Activated CD8-positive, alpha-beta memory T cell treated with anti-CD3 and anti-CD28 coated beads, Interleukin-2, amount 50 U/mL, for 1 hour (primary cell): ENCODE results near the gene ANTXR2.

ENCODE experiments used
- DNase-seq: peaks from one replicate; pipeline ENCODE4 v3.0.0-alpha.2; 2020; ENCODE audit errors: extremely low read depth

The ANTXR2 gene

DNA sequence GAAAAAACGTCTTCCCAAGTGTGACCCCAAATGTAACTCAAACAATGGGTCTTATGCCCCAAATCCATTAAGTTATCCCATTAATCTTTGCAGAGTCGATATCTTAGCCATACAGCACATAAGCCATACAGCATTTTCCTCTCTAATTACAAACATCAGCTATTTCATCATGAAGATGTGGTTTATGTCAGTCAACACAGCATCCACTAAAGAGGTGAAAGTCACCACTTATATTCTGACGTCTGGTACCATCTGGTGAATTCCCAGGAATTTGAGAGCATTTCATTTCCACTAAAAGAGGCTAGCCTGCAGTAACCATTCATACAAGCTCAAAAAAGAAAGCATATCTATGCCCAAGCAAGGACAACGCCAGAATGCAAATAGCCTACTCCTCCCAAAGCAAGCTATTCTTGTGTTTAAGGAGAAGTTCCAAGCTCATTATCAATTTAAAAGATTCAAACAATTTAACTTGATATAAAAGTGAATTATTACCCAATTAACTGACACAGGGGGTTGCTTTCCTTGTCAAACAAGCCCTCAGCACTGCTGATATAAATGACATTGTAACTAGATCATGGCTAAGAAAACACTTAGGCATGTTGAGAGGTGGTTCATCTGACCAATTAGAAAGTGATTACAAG is 203.3 kb downstream of the ANTXR2 start:
- no peak for DNase-seq

DNA sequence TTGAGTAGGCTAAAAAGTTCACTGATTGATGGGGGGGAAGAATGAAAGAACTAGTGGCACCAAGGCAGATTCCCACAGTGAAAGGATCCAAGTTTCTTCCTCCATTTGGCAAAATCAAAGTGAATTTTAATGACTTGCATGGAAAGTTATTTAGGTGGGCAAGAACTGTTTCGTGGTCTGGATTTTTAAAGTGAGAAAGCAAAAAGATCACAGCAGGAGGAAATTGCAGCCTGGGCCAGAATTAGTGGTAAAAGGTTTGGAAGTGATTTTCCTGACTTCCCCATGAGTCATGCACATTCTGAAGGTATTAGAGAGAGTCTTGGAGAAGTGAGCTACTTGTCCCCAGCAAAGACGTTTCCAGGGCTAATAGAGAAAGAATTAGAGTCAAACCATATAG is 207.8 kb downstream of the ANTXR2 start:
- DNase-seq, result no peak

DNA sequence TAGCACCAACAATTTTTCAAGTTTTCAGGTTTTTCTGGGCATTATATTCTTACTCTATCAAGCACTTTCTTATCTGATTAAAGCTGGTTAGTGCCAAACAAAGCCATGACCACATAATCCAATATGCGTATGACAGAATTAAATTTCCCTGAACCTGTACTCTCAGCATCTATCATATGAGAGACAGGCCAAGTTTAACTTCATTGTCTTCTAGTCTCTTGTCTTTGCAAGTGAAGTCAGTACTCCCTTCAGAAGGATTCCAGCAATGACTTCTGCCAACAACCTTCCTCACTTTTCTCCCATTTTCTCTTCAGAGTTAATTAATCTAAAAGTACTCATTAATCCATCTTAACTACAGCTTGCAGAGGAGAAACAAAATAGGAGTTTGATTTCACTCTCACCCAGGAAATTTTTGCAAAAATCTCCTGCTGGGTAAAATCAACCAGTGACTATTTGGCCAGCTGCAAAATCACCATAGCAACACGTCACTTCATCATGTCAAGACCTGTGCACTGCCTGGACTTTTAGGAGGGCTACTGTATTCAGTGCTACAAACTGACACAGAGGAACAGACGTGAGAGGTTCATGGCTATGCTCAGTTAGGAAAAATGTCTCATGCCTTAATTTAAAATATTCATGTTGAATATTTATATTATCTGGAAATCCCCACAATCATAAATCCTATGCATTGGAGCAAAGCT is 208.4 kb downstream of the ANTXR2 start:
- no peak for DNase-seq

DNA sequence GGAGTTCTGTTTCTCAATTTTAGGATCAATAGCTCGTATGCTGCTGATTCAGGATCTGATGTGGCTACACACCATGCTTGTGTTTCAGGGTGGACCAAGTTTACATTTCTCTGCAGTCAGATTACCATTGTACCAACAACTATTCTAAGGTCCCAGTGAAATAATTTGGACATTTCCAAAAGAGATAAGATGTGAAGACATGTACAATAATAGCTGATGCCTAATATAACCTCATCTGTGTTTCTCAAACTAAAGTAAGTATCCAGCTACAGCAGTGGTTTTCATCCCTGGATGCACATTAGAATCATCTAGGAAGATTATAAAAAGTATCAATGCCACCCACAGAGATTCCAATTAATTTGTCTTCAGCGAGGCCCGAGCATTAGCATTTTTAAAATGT is 209.7 kb downstream of the ANTXR2 start:
- no peak for DNase-seq

DNA sequence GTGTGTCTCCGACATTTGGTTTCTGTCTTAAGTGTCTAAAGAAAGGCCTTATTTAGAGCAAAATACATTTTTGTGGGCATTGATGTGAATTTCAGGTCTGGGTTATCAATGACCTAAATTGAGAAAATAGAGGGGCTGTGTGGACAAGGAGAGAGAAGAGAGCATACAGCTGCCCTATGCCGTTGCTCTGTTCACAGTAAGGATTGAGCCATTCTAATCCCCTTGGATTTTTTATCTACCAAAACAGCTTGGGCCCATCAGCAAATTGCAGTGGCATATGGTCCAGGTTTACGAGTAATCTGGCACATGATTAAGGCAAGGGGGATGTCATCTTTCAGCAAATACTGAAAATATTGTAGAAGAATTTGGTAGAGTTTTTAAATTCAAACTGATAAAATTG is 210.2 kb downstream of the ANTXR2 start:
- no peak for DNase-seq

DNA sequence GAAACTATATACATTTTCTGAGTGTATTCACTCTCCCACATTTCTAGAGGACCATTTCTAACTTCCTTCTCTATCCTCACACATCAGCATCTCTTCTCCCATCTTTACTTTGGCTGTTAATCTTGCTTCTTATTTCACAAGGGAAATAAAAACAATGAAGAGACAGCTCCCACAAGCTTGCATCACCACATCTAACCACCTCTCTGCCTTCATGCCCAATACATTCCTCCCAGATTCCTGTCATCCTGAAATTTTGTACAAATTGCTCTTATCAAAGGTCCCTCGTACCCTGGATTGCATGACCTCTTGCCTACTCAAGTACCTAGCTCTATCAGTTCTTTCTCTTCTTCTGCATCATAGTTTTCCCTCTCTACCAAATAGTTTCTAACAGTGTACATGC is 215.2 kb downstream of the ANTXR2 start:
- DNase-seq, result no peak

DNA sequence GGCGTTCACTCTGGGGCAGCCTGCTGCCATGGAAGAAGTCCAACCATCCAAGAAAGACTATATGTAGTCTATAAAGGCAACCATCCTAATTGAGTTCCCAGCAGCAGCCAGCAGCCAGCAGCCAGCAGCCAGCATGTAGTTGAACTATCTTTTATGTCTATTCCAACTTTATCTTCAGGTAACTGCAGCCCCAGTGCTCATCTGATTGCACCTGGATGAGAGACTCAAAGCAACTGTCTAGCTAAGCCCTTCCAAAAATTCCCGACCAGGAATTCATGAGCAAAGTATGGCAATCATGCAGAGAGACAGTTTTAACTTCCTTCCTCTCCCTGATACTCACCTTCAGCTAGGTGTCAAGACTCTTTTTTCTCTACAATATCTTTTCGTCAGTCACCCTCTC is 216.8 kb downstream of the ANTXR2 start:
- DNase-seq, result no peak

DNA sequence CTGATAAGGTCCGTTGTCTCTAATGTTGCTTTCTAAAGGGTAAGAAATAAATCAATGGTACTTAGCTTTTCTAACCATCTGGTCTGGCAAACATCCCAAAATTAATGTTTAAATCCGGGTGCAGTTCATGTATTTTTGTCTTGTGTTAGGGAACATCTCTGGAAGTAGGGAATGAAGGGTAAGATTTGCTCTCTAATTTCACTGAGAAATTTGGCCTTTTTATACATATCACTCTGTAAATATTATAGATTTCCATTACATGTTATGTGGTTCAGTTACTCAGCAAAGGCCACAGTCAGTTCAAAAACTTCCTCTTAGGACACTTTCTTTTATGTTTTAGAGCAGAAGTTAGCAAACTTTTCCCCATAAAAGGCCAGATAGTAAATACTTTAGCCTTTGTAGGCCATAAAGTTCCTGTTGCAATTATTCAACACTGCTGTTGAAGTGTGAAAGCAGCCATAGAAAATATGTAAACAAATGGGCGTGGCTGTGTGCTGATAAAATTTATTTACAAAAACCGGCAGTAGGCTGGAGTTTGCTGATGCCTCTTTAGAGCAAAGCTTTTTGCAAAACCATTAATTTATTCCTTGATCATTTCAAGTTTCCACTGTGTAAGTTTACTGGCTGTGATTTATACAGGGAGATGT is 218.1 kb downstream of the ANTXR2 start:
- DNase-seq, result no peak

DNA sequence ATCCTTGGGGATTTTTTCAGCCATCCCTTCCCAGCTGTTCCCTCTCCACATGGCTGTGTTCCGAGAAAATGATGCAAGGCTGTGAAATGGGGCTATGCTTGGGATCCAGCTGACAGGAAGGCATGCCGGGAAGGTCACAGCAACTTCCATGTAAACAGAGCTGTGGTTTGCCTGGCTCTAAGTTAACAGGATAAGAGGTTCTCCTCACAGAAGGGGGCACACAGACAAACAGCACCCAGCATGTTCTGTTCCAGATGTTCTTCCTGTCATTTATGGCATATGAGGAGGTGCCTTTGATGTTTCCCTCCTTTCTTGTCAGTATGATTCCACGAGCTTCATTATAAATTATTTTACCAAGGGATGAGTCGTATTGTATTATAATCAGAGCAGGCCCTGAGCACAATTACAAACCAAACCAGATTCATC is 220.7 kb downstream of the ANTXR2 start:
- no peak for DNase-seq

DNA sequence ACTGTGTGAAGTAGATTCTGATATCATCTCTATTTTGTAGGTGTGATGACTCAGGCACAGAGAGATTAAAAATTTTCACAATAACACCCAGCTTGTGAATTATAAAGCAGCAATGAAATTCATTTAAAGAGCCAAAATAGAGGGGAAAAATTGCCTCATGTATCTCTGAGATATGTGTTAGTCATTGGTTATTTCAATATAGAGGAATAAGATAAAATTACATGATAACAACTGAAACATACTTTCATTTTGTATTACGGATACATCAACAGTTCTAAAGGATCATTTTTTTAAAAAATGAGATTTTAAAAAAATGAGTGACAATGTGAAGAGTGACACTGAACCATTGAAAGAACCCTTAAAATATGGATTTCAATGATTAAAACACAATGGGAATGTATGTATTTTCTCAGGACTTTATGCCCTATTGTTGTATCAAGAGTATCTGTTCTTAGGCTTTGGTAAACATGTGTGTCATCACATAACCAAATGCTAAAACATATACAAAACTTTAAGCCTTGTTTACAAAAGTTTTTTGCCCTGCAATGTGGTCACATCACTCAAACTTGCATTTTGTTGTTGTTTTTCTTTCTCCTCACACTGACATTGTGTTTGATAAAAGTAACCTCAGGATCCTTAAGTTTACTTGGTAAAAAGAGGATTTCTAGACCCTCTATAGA is 221.3 kb downstream of the ANTXR2 start:
- no peak for DNase-seq
